Amniotic epithelial cell (primary cell): ENCODE results near the gene MN1.
A peak's percentile ranks its signal among the peaks of the same experiment; 100 is the strongest.

Source experiments
- DNase-seq: peaks from one replicate; pipeline ENCODE4 v3.0.0-alpha.2; 2010; ENCODE audit warnings: low read depth

Gene MN1

GRCh38 chr22:27711756-27712155 lies 89.8 kb downstream of the MN1 start:
- no peak for DNase-seq

- DNase-seq, result no peak
Observed at GRCh38 chr22:27711012-27711411, 90.5 kb downstream of the MN1 start.

- DNase-seq, result peak; percentile 34
Observed at GRCh38 chr22:27709919-27710675, 91.5 kb downstream of the MN1 start.

- DNase-seq, result no peak
Observed at GRCh38 chr22:27706489-27706888, 95.1 kb downstream of the MN1 start.

GRCh38 chr22:27705408-27706080 lies 96.0 kb downstream of the MN1 start:
- peak; percentile 48 for DNase-seq

- DNase-seq, result no peak
Observed at GRCh38 chr22:27704581-27704980, 97.0 kb downstream of the MN1 start.

- no peak for DNase-seq
Observed at GRCh38 chr22:27699383-27700019, 102.1 kb downstream of the MN1 start.

- DNase-seq, result no peak
Observed at GRCh38 chr22:27698813-27699212, 102.7 kb downstream of the MN1 start.
